Skeletal muscle satellite cell (primary cell): Measurements from ENCODE around the gene PPP1R18. TPM values are rescaled to one million over a fixed set of nuclear protein-coding genes. Genes with fewer than 3 reads are reported as not detected.

ENCODE experiments used
- H3K27me3 ChIP-seq: 2 replicates; pipeline ENCODE4 v1.7.0; 2013; ENCODE audit warnings: low read length; ENCODE audit not compliant: control insufficient read depth, insufficient read depth
- H3K36me3 ChIP-seq: 2 replicates; pipeline ENCODE4 v1.7.0; 2013; ENCODE audit warnings: mild to moderate bottlenecking, control low read depth, low read length; ENCODE audit not compliant: insufficient read depth
- H3K4me1 ChIP-seq: 2 replicates; pipeline ENCODE4 v1.7.0; 2013; ENCODE audit warnings: low read length; ENCODE audit not compliant: control insufficient read depth, insufficient read depth
- H3K4me2 ChIP-seq: 2 replicates; pipeline ENCODE4 v1.7.0; 2013; ENCODE audit warnings: mild to moderate bottlenecking, low read length
- H3K4me3 ChIP-seq: 2 replicates; pipeline ENCODE4 v1.7.0; 2013; ENCODE audit warnings: low read length
- H3K9ac ChIP-seq: 2 replicates; pipeline ENCODE4 v1.7.0; 2013; ENCODE audit warnings: mild to moderate bottlenecking, low read depth, low read length, moderate library complexity
- H3K9me3 ChIP-seq: replicated peaks from 2 replicates; pipeline ENCODE4 v1.7.0; 2013; ENCODE audit warnings: mild to moderate bottlenecking, control low read depth, low read length
- small RNA-seq: library from RNA; depleted of rRNA; stranded (forward); fragments of <200 nt; gene quantifications from one replicate; pipeline ENCODE3, GENCODE V24; 2012

PPP1R18 gene

GRCh38 chr6:30646450-30647241 lies 39.8 kb downstream of the PPP1R18 start, which contains the start of gene C6orf136:
Gene C6orf136, plus strand, starts transcription at chr6:30647133. Its CDS starts 99 bp downstream, at chr6:30647232.
- Histone ChIP-seq H3K36me3 (peaks cover 20% of the 10 kb centered on the region), H3K9ac (peak within 1 kb of the TSS; percentile 90), H3K4me1 (peaks cover 13% of the 10 kb centered on the region), H3K27me3 (no peaks in the 10 kb centered on the region), H3K4me2 (peak within 1 kb of the TSS; percentile 100), H3K4me3 (peak within 1 kb of the TSS; percentile 98), H3K9me3 (no peaks in the 10 kb centered on the region)

- Histone ChIP-seq H3K9me3 (no peaks in the 10 kb centered on the region), H3K27me3 (no peaks in the 10 kb centered on the region), H3K9ac (no peak overlapping the region), H3K4me1 (peaks cover 13% of the 10 kb centered on the region), H3K36me3 (peaks cover 18% of the 10 kb centered on the region), H3K4me3 (no peak overlapping the region), H3K4me2 (no peak overlapping the region)
Measured at GRCh38 chr6:30645989-30646388, 40.5 kb downstream of the PPP1R18 start.

GRCh38 chr6:30644769-30645168 lies 41.7 kb downstream of the PPP1R18 start:
- Histone ChIP-seq H3K27me3 (no peaks in the 10 kb centered on the region), H3K4me2 (no peak overlapping the region), H3K9ac (no peak overlapping the region), H3K4me3 (no peak overlapping the region), H3K9me3 (no peaks in the 10 kb centered on the region), H3K4me1 (peaks cover 13% of the 10 kb centered on the region), H3K36me3 (peaks cover 26% of the 10 kb centered on the region)

GRCh38 chr6:30643656-30644055 lies 42.8 kb downstream of the PPP1R18 start:
- no peak overlapping the region for H3K4me2 ChIP-seq
- peaks cover 26% of the 10 kb centered on the region for H3K36me3 ChIP-seq
- no peak overlapping the region for H3K4me3 ChIP-seq
- H3K9me3 ChIP-seq, result no peaks in the 10 kb centered on the region
- H3K27me3 ChIP-seq, result no peaks in the 10 kb centered on the region
- no peak overlapping the region for H3K9ac ChIP-seq
- peaks cover 13% of the 10 kb centered on the region for H3K4me1 ChIP-seq

GRCh38 chr6:30641048-30641447 lies 45.4 kb downstream of the PPP1R18 start:
- H3K9ac ChIP-seq, result no peak overlapping the region
- H3K4me1 ChIP-seq, result no peaks in the 10 kb centered on the region
- H3K9me3 ChIP-seq, result no peaks in the 10 kb centered on the region
- H3K27me3 ChIP-seq, result no peaks in the 10 kb centered on the region
- H3K4me3 ChIP-seq, result no peak overlapping the region
- H3K36me3 ChIP-seq, result peaks cover 26% of the 10 kb centered on the region
- H3K4me2 ChIP-seq, result no peak overlapping the region

- Histone ChIP-seq H3K27me3 (no peaks in the 10 kb centered on the region), H3K4me1 (no peaks in the 10 kb centered on the region), H3K4me2 (no peak overlapping the region), H3K4me3 (no peak overlapping the region), H3K9me3 (no peaks in the 10 kb centered on the region), H3K9ac (no peak overlapping the region), H3K36me3 (peaks cover 26% of the 10 kb centered on the region)
Measured at GRCh38 chr6:30640481-30640880, 46.0 kb downstream of the PPP1R18 start.

- Histone ChIP-seq H3K9ac (no peak overlapping the region), H3K4me3 (no peak overlapping the region), H3K27me3 (no peaks in the 10 kb centered on the region), H3K36me3 (peaks cover 25% of the 10 kb centered on the region), H3K4me2 (no peak overlapping the region), H3K4me1 (no peaks in the 10 kb centered on the region), H3K9me3 (no peaks in the 10 kb centered on the region)
Measured at GRCh38 chr6:30635834-30636233, 50.6 kb downstream of the PPP1R18 start.

- H3K4me3 ChIP-seq, result peak within 1 kb of the TSS; percentile 84
- H3K36me3 ChIP-seq, result peaks cover 50% of the 10 kb centered on the region
- peak within 1 kb of the TSS; percentile 97 for H3K4me2 ChIP-seq
Measured at GRCh38 chr6:30626484-30627366, 59.7 kb downstream of the PPP1R18 start, which contains the start of gene ATAT1. Gene ATAT1, plus strand, starts transcription at chr6:30626874.

More at GRCh38 chr6:30626484-30627366, 59.7 kb downstream of the PPP1R18 start, which contains the start of gene ATAT1:
- Histone ChIP-seq H3K9ac (peak within 1 kb of the TSS; percentile 94), H3K27me3 (no peaks in the 10 kb centered on the region), H3K9me3 (no peaks in the 10 kb centered on the region), H3K4me1 (peaks cover 14% of the 10 kb centered on the region)

Small RNAs within 50 kb of the gene (small RNA-seq; reads per million reads assigned to genes)
- gene RF00019, result not detected
